ENCODE measurements around the gene NOL12. TPM values are rescaled to one million over a fixed set of nuclear protein-coding genes. Genes with fewer than 3 reads are reported as not detected.
"Not testable (repeated sequence)": the region's sequence is repeated elsewhere in the genome, so short reads cannot be mapped to it uniquely, and the experiment has no call there.

Gene NOL12, protein sequence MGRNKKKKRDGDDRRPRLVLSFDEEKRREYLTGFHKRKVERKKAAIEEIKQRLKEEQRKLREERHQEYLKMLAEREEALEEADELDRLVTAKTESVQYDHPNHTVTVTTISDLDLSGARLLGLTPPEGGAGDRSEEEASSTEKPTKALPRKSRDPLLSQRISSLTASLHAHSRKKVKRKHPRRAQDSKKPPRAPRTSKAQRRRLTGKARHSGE
- 19.9 TPM for polyA plus RNA-seq (ENCODE audit: insufficient read length)
- long read RNA-seq, donor 1, transcript NOL12-202 (7 exons, 945 nt): major isoform, 16 of 29 reads
- long read RNA-seq, donor 1, partial matches to known transcripts: 8 of 29 reads
- long read RNA-seq, donor 1, other reads (novel, unspliced or antisense): 0 of 29 reads
- long read RNA-seq, donor 2, transcript NOL12-202 (7 exons, 945 nt): major isoform, 12 of 16 reads
- long read RNA-seq, donor 2, partial matches to known transcripts: 0 of 16 reads
- long read RNA-seq, donor 2, other reads (novel, unspliced or antisense): 0 of 16 reads
- long read RNA-seq, donor 3, transcript NOL12-202 (7 exons, 945 nt): major isoform, 12 of 14 reads
- long read RNA-seq, donor 3, partial matches to known transcripts: 0 of 14 reads
- long read RNA-seq, donor 3, other reads (novel, unspliced or antisense): 0 of 14 reads
- long read RNA-seq, donor 4, partial matches to known transcripts: 6 of 7 reads
- long read RNA-seq, donor 4, other reads (novel, unspliced or antisense): 0 of 7 reads
- long read RNA-seq, donor 5, transcript NOL12-202 (7 exons, 945 nt): major isoform, 32 of 52 reads
- long read RNA-seq, donor 5, transcript NOL12-201 (6 exons, 2,854 nt): minor isoform, 6 of 52 reads
- long read RNA-seq, donor 5, partial matches to known transcripts: 12 of 52 reads
- long read RNA-seq, donor 5, other reads (novel, unspliced or antisense): 0 of 52 reads
- long read RNA-seq, donor 6, transcript NOL12-202 (7 exons, 945 nt): major isoform, 9 of 19 reads
- long read RNA-seq, donor 6, partial matches to known transcripts: 6 of 19 reads
- long read RNA-seq, donor 6, other reads (novel, unspliced or antisense): 0 of 19 reads
- long read RNA-seq, donor 7, transcript NOL12-202 (7 exons, 945 nt): major isoform, 17 of 24 reads
- long read RNA-seq, donor 7, transcript NOL12-201 (6 exons, 2,854 nt): minor isoform, 5 of 24 reads
- long read RNA-seq, donor 7, partial matches to known transcripts: 0 of 24 reads
- long read RNA-seq, donor 7, other reads (novel, unspliced or antisense): 0 of 24 reads
- long read RNA-seq, donor 8, transcript NOL12-202 (7 exons, 945 nt): major isoform, 5 of 7 reads
- long read RNA-seq, donor 8, partial matches to known transcripts: 0 of 7 reads
- long read RNA-seq, donor 8, other reads (novel, unspliced or antisense): 0 of 7 reads

DNA sequence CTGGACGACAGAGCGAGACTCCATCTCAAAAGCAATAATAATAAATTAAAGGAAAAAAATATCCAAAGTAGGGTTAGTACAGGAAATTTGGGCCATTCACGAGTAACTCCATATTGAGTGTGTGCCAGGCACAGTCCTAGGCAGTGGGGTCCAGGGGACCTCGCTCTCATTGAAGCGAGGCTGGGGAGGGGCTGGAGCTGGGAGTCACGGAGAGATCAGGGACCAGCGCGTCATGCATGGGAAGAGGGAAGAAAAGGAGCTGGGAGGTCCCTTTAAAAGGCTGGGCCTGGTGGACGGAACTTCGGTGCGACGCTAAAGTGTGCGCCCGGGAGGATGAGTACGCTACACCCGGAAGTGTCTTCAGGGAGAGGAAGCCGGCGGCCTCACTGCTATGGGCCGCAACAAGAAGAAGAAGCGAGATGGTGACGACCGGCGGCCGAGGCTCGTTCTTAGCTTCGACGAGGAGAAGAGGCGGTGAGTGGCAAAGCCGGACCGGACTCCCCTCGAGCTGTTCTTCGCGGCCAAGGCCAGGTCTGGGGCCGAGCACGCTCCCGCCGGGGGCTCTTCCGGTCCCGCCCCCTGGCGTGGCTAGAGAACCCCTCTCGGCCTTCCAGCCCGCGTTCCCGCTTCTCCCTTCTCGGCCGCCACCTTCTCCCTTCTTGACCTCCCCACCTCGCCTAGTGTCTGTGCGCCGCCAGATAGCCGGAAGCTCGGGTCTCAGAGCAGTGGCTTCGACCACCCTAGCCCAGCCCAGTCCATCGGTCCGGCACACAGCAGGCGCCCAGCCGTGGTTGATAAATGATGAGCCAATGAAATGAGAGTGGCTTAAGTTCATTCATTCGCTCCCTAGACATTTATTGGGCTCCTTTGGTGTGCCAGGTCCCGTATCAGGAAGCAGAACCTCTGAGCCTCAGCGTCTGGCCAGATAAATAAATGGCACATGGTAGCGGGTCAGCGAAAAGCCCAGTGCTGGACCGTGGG is at the start of gene NOL12:
NOL12 (plus strand) TSS at position 342 of the 981 bp plus-strand sequence; CDS start at position 392, 50 bp downstream.
- DNase-seq: peak; percentile 90

DNA sequence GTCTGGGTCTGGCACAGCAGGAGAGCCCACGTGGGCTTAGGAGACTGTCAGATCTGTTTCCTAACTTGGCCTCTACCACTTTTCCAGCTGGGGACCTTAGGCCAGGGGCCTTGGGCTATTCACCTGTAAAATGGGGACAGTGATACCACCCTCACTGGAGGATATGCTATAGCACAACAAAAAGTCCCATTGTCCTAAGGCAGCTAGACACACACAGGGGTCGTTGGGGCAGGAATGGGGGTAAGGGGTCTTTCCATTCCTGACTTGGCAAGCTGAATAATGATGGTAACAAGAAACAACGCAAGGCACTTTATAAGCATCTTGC is 49.2 kb upstream of the NOL12 start:
- DNase-seq: no peak

DNA sequence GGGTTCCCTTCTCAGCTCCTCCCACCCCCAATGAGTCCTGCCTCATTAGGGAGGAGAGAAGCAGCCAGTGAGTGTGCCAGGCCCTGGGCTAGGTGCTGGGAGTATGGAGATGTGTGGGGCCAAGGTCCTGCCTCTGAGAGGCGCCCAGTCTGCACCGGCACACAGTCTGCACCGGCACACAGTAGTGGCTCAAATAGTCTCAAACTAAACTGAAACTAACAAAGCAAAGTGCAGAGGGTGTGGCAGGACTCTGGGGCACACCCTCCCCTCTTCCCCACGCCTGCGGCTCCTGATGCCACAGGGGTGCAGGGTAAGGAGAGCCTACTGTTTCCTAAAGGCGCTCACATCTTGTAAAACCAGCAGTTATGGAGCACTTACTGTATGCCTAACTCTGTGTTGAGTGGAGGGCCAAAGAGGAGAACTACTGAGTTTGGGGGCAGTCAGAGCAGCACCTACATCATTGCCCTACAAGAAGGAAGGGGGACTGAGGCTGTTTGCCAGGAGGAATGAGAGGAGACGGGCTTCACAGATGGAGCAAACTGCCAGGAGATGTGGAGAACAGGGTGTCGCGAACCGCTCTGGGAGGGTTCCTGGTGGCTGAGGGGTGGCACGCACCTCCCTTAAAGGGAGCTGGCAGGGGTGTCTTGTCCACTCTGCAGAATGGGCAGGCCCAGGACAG is 47.6 kb upstream of the NOL12 start:
- DNase-seq: no peak

DNA sequence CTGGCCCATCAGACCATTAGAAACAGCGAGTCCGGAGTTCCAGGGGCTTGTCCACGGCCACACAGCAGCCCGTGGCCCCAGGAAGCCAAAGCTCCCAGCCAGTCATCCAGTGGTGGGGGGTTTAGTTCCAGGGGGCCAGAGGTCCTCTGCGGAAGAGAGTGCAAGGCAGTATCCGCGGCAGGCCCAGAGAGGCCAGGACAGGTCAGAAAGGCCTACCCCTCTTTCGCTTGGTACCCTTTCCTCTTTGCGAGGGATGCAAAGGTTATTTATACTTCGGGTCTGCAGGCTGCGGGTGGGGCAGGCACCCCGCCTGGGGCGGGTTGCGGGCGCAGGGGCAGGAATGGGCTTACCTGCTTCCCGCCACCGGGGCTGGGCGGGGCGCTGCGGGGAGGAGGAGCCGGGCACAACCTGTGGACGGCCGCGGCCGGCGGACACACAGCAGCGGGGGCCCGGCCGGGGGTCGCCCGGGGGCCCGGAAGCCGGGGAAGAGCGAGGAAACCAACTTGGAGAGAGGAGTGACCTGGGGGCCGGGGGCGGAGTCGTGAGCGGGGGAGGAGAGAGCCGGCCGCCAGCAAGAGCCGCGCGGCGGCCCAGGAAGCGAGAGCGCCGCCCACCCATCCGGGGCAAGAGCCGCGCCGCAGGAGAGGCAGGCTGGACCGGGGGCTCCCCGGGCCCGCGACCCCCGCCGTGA is 46.9 kb upstream of the NOL12 start, which contains the start of gene SH3BP1:
SH3BP1 (plus strand) TSS at position 600 of the 691 bp plus-strand sequence. CDS start 119 bp downstream, outside the sequence.
- peak; percentile 73 for DNase-seq

DNA sequence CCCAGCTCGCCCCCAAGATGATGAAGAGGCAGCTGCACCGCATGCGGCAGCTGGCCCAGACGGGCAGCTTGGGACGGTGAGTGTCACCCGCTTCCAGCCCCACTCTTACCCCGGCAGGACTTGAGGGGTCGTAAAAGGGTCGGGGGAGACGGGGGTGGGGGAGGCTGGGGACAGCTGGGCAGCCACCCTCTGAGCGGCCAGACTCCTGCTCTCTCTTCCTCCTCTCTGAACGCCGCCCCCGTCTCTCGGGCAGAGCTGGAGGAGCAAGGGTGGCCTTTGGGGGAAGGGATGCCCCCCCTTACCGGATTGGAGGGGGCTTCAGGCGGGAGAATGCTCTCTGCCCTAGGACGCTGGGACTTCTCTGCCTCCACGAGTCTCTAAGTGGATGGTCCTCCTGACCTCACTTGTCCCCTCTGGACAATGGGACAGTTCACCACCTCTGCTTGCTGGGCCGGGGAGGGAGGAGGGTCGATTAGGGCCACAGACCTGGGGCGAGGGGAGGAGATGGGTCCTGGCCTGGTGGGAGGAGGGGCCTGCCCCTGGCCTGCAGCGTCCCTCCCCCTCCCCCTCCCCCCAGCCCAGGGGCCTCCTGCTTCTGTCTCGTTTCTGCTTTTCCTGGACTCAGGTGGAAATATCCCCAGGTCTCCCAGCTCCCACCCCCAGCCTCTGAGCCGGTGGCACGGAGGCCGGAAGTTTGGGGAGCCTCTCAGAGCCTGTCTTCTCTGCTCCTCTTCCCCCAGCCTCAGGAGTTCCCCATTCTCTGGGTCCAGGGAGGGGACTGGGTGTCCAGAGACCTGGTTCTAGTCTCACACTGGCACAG is 46.2 kb upstream of the NOL12 start:
- DNase-seq: no peak

DNA sequence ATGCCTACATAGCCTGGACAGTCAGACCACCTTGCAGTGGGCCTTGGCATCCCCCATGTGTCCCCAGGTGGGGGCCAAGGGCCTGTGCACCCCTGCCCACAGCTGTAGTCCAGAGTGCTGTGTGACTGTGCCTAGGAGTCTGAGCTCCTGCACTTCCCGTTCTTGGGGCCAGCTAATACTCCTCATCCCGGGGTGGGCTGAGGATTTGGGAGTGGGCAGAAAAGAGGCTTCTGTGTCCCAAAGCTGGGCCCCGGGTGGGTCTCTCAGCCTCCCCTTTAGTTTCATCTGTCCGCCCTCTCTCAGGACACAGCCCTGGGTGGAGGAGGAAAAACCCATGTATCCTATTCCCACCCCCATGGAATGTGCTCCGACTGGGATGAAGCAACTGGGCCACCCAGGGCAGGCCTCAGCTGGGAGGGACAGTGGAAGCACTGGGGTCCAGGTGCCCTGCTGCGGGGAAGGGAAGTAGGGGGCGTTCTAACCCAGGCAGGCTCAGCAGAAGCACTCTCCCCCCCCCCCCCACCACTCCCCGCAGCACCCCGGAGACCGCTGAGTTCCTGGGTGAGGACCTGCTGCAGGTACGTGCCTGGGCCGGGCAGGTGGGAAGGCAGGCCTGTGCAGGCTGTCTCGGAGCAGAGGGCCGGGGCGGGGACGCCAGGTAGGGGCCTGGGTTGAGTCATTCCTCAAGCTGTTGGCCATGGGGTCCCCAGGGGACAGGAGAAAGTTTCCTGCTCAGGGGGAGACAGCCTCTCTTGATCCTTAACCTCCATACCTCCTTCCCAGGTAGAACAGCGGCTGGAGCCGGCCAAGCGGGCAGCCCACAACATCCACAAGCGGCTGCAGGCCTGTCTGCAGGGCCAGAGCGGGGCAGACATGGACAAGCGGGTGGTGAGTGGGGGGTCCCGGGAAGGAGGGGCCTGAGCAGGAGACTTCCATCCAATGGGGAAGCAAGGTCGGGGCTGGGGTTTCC is 45.3 kb upstream of the NOL12 start:
- no peak for DNase-seq

DNA sequence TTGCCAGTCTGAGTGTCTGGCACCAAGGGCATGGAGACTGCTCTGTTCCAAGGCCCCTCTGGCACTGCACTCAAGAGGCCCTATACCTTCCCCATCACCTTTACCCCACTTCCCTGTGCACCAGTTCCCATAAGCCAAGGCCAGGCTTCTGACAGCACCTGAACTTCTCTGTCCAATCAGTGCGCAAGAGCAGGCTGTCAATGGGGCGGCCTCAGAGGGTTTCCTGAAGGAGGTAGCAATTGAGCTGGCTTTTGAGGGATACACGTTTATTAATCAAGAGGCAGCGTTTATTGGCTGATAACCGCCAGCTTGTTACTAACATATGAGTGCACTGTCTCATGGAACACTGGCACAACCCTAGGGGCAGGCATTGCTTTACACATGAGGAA is 44.6 kb upstream of the NOL12 start:
- DNase-seq: no peak

DNA sequence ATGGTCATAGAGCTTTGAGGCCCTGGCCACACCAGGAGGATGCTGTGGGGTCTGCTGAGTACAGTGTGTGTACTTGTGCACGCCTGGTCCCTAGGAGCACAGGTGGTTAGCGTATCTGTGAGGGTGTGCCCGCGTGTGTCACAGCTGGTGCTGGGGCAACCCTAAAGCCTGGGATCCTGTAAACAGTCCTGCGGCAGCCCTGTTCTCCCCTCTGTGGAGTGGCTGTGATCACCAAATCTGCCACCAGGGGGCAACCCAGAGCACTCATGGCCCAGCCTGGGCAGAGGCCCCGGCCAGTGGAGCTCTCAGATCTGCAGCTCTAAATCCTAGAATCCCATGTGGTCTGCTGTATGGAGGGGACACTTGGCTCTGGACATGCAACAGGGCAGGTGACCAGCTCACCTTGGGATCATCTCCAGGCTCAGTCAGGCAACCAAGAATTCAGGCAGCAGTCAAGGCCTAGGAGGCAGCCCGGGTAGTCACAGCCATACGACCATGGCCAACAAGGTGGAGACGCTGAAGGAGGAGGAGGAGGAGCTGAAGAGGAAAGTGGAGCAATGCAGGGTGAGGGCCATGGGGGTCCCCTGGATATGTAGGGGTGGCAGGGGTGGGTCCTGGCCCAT is 42.8 kb upstream of the NOL12 start:
- DNase-seq: peak; percentile 76

DNA sequence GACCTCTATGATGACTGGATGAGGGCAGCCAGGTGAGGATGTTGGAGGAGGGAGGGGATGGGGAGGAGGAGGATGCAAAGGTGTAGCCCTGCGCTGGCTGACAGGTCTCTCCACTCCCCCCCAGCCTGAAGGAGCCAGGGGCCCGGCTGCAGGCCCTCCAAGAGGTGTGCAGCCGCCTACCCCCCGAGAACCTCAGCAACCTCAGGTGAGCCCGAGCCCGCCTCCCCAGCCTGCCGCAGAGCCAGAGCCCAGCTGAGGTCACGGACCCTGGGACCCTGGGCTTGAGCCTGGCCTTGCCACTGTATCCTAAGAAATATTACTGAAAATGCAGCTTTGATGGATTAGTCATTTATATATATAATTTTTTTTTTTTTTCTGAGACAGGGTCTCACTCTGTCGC is 38.8 kb upstream of the NOL12 start:
- no peak for DNase-seq

DNA sequence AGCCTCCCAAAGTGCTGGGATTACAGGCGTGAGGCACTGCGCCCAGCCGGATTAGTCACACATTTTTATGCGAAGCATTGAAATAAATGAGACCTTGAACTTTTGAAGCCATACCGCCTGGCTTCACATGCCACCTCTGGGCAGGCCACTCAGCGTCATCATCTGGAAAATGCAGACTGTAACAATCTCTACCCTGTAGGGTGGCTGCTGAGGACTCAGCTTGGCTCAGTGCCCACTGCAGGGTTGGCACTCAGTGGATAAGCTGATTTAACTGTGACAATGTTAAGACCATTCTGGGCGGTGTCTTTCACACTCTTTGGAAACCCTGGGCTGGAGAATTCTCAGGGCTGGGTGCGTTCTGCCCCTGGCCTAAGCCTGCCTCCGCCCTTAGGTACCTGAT is 38.2 kb upstream of the NOL12 start:
- no peak for DNase-seq

DNA sequence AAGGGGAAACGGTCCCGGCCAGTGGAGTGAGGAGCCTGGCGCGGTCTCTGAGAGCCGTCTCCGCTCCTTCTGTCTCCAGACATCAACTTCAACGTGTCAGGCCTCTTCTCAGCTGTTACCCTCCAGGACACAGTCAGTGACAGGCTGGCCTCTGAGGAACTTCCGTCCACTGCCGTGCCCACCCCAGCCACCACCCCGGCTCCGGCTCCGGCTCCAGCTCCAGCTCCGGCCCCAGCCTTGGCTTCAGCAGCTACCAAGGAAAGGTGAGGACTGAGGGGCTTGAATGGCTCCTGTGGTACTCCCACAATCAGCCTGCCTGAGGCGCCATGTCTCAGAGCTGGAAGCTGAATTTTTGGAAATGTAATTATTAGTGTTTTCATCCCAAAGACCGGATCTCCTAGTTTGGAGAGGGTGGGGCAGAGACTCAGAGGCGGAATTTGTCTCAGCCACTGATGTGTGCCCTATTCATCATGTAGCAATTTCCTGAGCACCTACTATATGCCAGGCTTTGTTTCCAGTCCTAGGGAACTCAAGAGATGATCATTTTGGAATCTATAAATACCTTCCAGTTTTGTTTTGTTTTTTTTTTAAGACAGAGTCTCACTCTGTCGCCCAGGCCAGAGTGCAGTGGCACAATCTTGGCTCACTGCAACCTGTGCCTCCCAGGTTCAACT is 35.5 kb upstream of the NOL12 start:
- DNase-seq: no peak

DNA sequence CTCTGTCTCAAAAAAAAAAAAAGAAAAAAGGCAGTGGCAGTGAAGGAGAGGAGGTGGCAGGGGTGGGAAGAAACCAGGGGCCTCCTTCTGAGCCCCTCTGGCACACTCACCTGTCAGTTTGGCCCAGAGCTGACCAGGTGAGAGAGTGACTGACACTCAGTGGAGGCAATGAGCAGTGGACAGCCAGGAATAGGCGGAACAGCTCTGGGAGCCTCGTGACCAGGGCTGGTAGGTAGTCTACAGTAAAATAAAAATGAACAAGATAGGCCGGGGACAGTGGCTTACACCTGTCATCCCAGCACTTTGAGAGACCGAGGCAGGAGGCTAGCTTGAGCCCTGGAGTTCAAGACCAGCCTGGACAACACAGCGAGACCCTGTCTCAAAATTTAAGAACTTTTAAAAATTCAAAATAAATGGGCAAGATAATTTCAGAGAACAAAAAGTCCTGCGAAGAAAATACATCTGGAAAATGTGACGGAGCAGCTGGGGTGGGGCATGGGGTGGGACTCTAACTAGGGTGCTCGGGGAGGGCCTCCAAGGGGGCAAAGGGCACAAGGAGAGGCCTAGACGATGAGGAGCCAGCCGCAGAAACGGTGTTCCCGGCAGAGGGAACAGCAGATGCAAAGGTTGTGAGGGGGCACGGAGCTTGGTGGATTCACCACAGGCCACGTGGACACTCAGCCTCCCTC is 31.4 kb upstream of the NOL12 start:
- DNase-seq: no peak

DNA sequence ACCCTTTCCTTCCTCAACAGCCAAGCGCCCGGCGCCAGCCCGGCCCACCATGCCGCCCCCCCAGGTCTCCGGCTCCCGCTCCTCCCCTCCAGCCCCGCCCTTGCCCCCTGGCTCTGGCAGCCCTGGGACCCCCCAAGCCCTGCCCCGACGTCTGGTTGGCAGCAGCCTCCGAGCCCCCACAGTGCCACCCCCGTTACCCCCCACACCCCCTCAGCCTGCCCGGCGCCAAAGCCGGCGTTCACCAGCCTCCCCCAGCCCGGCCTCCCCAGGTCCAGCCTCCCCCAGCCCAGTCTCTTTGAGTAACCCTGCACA is 30.9 kb upstream of the NOL12 start:
- DNase-seq: no peak

DNA sequence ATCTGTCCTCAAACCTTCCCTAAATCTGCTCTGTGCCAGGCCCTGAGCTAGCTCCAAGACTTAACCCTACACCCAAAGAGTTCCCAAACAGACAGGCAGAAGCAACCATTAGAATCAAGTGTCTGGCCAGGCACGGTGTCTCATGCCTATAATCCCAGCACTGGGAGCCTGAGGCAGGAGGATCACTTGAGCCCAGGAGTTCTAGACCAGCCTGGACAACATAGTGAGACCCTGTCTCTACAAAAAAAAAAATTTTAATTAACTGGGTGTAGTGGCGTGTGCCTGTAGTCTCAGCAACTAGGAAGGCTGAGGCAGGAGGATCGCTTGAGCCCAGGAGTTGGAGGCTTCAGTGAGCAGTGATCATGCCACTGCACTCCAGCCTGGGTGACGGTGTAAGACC is 29.6 kb upstream of the NOL12 start:
- DNase-seq: not testable (repeated sequence)

DNA sequence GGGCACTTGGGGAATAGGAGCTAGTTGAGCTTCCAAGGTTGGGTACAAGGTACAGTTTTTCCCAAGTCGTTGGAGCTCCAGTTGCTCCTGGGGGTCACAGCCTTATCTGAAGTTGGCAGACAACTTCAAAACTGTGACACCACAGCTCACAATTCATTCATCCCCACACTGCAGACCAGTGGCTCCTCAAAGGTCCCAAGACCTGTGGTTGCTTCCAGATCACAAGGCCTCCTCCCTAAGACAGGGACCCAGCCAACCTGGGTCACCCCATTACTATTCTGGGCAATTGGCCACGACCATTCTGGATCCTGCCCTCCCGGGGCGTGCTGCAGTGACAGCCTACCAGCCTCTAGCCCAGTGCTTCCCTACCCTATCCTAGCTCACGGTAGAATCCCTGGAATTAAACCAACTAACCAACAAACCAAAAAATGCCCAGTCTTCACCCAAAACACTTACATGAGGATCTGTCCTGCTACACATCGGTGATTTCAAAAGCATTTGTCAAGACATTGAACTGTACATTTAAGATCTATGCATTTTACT is 28.5 kb upstream of the NOL12 start:
- no peak for DNase-seq

All from left kidney (tissue), 8 donors.